IMR-90 (cell line): Measurements from ENCODE around the gene TIGD1. TPM values are rescaled to one million over a fixed set of nuclear protein-coding genes. Genes with fewer than 3 reads are reported as not detected.

Experiments used
- ATAC-seq: fragments of 200-7000 bp; cut with Tn5 transposase; 2 replicates; pipeline ENCODE4 v1.9.1; 2020; ENCODE audit warnings: low read depth, mild to moderate bottlenecking, moderate library complexity
- BruUV-seq: library from RNA; stranded (reverse); fragments of 400-500 nt; replicated peaks from 2 replicates; lab custom pipeline; 2021; lab: Mats Ljungman, UMichigan
- CTCF ChIA-PET: fragments of 300-600 bp; formaldehyde crosslinking; extraction: SDS; loops from one replicate; lab custom pipeline; 2021; ENCODE audit warnings: antibody characterized with exemption; lab: Yijun Ruan, JAX
- POLR2A ChIA-PET: fragments of 300-600 bp; sonication (Branson Sonifier 250); formaldehyde crosslinking; loops from one replicate; lab custom pipeline; 2022; ENCODE audit warnings: antibody characterized with exemption; ENCODE audit not compliant: unreplicated experiment; lab: Charles Lee
- DNase-seq: peaks from one replicate; pipeline ENCODE4 v3.0.0; 2013
- H2AFZ ChIP-seq: replicated peaks from 2 replicates; pipeline ENCODE3; 2013; ENCODE audit warnings: low read length, mild to moderate bottlenecking; ENCODE audit not compliant: poor library complexity
- H2AK5ac ChIP-seq: 2 replicates; pipeline ENCODE4 v1.6.1; 2013; ENCODE audit warnings: low read depth, low read length, inconsistent platforms
- H2AK9ac ChIP-seq: replicated peaks from 2 replicates; pipeline ENCODE3; 2013; ENCODE audit warnings: mild to moderate bottlenecking, low read depth, low read length, moderate library complexity; ENCODE audit not compliant: poor library complexity
- H2BK120ac ChIP-seq: 2 replicates; pipeline ENCODE4 v1.6.1; 2013; ENCODE audit warnings: low read depth, low read length, inconsistent platforms
- H2BK15ac ChIP-seq: 3 replicates; pipeline ENCODE4 v1.6.1; 2013; ENCODE audit warnings: low read depth, low read length, inconsistent platforms
- H2BK20ac ChIP-seq: 2 replicates; pipeline ENCODE4 v1.6.1; 2013; ENCODE audit warnings: low read depth, mild to moderate bottlenecking, inconsistent platforms, low read length, moderate library complexity
- H2BK5ac ChIP-seq: 2 replicates; pipeline ENCODE4 v1.6.1; 2013; ENCODE audit warnings: mild to moderate bottlenecking, low read depth, low read length, inconsistent platforms; ENCODE audit not compliant: poor library complexity, severe bottlenecking
- H3K14ac ChIP-seq: replicated peaks from 2 replicates; pipeline ENCODE4 v1.6.1; 2013; ENCODE audit warnings: low read depth, low read length, inconsistent platforms
- H3K18ac ChIP-seq: 2 replicates; pipeline ENCODE4 v1.6.1; 2013; ENCODE audit warnings: low read depth, low read length, control low read depth
- H3K23ac ChIP-seq: 2 replicates; pipeline ENCODE4 v1.6.1; 2013; ENCODE audit warnings: low read depth, low read length, inconsistent platforms
- H3K27ac ChIP-seq: 2 replicates; pipeline ENCODE4 v1.5.1; 2013; ENCODE audit warnings: mild to moderate bottlenecking, control low read depth, low read length; ENCODE audit not compliant: insufficient read depth
- H3K27me3 ChIP-seq: 2 replicates; pipeline ENCODE4 v1.6.1; 2013; ENCODE audit warnings: low read length; ENCODE audit not compliant: control insufficient read depth, insufficient read depth
- H3K36me3 ChIP-seq: 2 replicates; pipeline ENCODE4 v1.6.1; 2013; ENCODE audit warnings: low read length, mixed read lengths; ENCODE audit not compliant: control insufficient read depth, insufficient read depth
- H3K4ac ChIP-seq: 2 replicates; pipeline ENCODE4 v1.6.1; 2013; ENCODE audit warnings: low read depth, low read length, inconsistent platforms
- H3K4me1 ChIP-seq: 2 replicates; pipeline ENCODE4 v1.6.1; 2013; ENCODE audit warnings: low read length, mixed read lengths; ENCODE audit not compliant: control insufficient read depth, insufficient read depth
- H3K4me2 ChIP-seq: 2 replicates; pipeline ENCODE4 v1.6.1; 2013; ENCODE audit warnings: low read depth, mild to moderate bottlenecking, control low read depth, low read length, moderate library complexity
- H3K4me3 ChIP-seq: 2 replicates; pipeline ENCODE4 v1.5.1; 2013; ENCODE audit warnings: low read depth, mild to moderate bottlenecking, control low read depth, low read length, moderate library complexity; ENCODE audit not compliant: insufficient read depth
- H3K56ac ChIP-seq: 2 replicates; pipeline ENCODE4 v1.6.1; 2013; ENCODE audit warnings: low read length, inconsistent platforms; ENCODE audit not compliant: insufficient read depth; ENCODE audit errors: extremely low read depth
- H3K79me1 ChIP-seq, 2 experiments: 2 replicates each; pipeline ENCODE4 v1.6.1; 2013; ENCODE audit warnings: low read length in 2 of 2, inconsistent platforms in 1 of 2, low read depth in 1 of 2
- H3K9ac ChIP-seq: 2 replicates; pipeline ENCODE4 v1.6.1; 2013; ENCODE audit warnings: low read depth, low read length, control low read depth
- H3K9me1 ChIP-seq: 2 replicates; pipeline ENCODE4 v1.6.1; 2013; ENCODE audit warnings: low read length, inconsistent platforms; ENCODE audit not compliant: insufficient read depth
- H3K9me3 ChIP-seq: 2 replicates; pipeline ENCODE4 v1.6.1; 2013; ENCODE audit warnings: low read length; ENCODE audit not compliant: control insufficient read depth, insufficient read depth
- H4K20me1 ChIP-seq: 2 replicates; pipeline ENCODE4 v1.6.1; 2013; ENCODE audit warnings: low read length, inconsistent platforms; ENCODE audit not compliant: insufficient read depth
- H4K5ac ChIP-seq: 2 replicates; pipeline ENCODE4 v1.6.1; 2013; ENCODE audit warnings: mild to moderate bottlenecking, low read depth, low read length, control low read depth
- H4K8ac ChIP-seq, 2 experiments: 2 replicates each; pipeline ENCODE4 v1.6.1; 2013; ENCODE audit warnings: low read depth in 2 of 2, low read length in 2 of 2, control low read depth in 1 of 2, inconsistent platforms in 1 of 2
- H4K91ac ChIP-seq: 2 replicates; pipeline ENCODE4 v1.6.1; 2013; ENCODE audit warnings: low read depth, low read length, inconsistent platforms; ENCODE audit not compliant: insufficient read depth
- BHLHE40 ChIP-seq: fragments of 150-350 bp; IDR thresholded peaks from 2 replicates; pipeline ENCODE4 v1.6.1; 2016; ENCODE audit warnings: mild to moderate bottlenecking, low read depth, low read length
- CEBPB ChIP-seq: IDR thresholded peaks from 2 replicates; pipeline ENCODE4 v1.6.1; 2012; ENCODE audit warnings: low read depth, low read length, improper control_type of control experiment
- CHD1 ChIP-seq: IDR thresholded peaks from 2 replicates; pipeline ENCODE4 v1.6.1; 2012; ENCODE audit warnings: low read depth, low read length, improper control_type of control experiment
- MXI1 ChIP-seq: IDR thresholded peaks from 2 replicates; pipeline ENCODE4 v1.6.1; 2012; ENCODE audit warnings: low read depth, mild to moderate bottlenecking, low read length, moderate library complexity, borderline replicate concordance
- NFE2L2 ChIP-seq: fragments of 150-350 bp; IDR thresholded peaks from 2 replicates; pipeline ENCODE4 v1.6.1; 2016; ENCODE audit warnings: low read depth, mild to moderate bottlenecking, low read length
- POLR2A ChIP-seq: IDR thresholded peaks from 2 replicates; pipeline ENCODE4 v1.6.1; 2012; ENCODE audit warnings: mild to moderate bottlenecking, low read depth, low read length
- RCOR1 ChIP-seq: IDR thresholded peaks from 2 replicates; pipeline ENCODE4 v1.6.1; 2012; ENCODE audit warnings: mild to moderate bottlenecking, low read length, improper control_type of control experiment; ENCODE audit not compliant: insufficient replicate concordance
- RFX5 ChIP-seq: IDR thresholded peaks from 2 replicates; pipeline ENCODE4 v1.8.0; 2012; ENCODE audit warnings: low read depth, mild to moderate bottlenecking, low read length, moderate library complexity
- SMC3 ChIP-seq: fragments of 150-350 bp; IDR thresholded peaks from 2 replicates; pipeline ENCODE4 v1.6.1; 2016; ENCODE audit warnings: low read depth, mild to moderate bottlenecking, antibody characterized with exemption, low read length, moderate library complexity
- WGBS, 2 experiments: methylation state at CpG; one replicate each; pipeline versions ENCODE4 v1.1.5 to v1.1.7; 2013; ENCODE audit warnings: missing lambda C conversion rate in 2 of 2; ENCODE audit not compliant: insufficient read length in 1 of 2; ENCODE audit errors: extremely low coverage in 2 of 2; 5-methylcytosine and 5-hydroxymethylcytosine counted together
- dilution Hi-C: fragments of 300-500 bp; cut with HindIII; formaldehyde crosslinking; loops from one replicate; pipeline ENCODE4 v1.14.3; 2018; ENCODE audit warnings: low sequenced_read_pairs; ENCODE audit not compliant: unreplicated experiment
- in situ Hi-C: fragments of 300-500 bp; cut with MboI; formaldehyde crosslinking; loops from 3 replicates; pipeline ENCODE4 v1.14.3; 2019; ENCODE audit warnings: low sequenced_read_pairs, inconsistent platforms, mixed read lengths
- intact Hi-C: fragments of 100-400 bp; cut with micrococcal nuclease; formaldehyde crosslinking; loops from 2 replicates; pipeline ENCODE4 v1.10.0; 2022
- polyA plus RNA-seq, 3 experiments: library from polyadenylated mRNA; depleted of rRNA; stranded (reverse); fragments of >200 nt; gene quantifications; 2 replicates each; pipeline ENCODE4 v1.2.3, GENCODE V29; 2012; ENCODE audit warnings: low replicate concordance in 1 of 3
- total RNA-seq: library from RNA; depleted of rRNA; stranded (reverse); fragments of >200 nt; gene quantifications from 2 replicates; pipeline ENCODE4 v1.2.3, GENCODE V29; 2012
- TF ChIP-seq, protein P1 (sequence below): fragments of 150-350 bp; IDR thresholded peaks from 2 replicates; pipeline ENCODE4 v1.6.1; 2017; ENCODE audit warnings: mild to moderate bottlenecking, antibody characterized with exemption, low read length, low read depth
- TF ChIP-seq, protein P2 (sequence below): conservative IDR thresholded peaks from 2 replicates; pipeline ENCODE4 v1.5.1; 2012; ENCODE audit warnings: mild to moderate bottlenecking, low read depth, low read length, improper control_type of control experiment
- TF ChIP-seq, protein P3 (sequence below): fragments of 150-350 bp; IDR thresholded peaks from 2 replicates; pipeline ENCODE4 v1.6.1; 2016; ENCODE audit warnings: low read depth, mild to moderate bottlenecking, low read length, moderate library complexity, borderline replicate concordance

Gene TIGD1
- total and polyA plus RNA-seq, 2 of the 4 experiments (the other 2 are of a cell fraction) = 2.7 to 2.9 TPM

DNA sequence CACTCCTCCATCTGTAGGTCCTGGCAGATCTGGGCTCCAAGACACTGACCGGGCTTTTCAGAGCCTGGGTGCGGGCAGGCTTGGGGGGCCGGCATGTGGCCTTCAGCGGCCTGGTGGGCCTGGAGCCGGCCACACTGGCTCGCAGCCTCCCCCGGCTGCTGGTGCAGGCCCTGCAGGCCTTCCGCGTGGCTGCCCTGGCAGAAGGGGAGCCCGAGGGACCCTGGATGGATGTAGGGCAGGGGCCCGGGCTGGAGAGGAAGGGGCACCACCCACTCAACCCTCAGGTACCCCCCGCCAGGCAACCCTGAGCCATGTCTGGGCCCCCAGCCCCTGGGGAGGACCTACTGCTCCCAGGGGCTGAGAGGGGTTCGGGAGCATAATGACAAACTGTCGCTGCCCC is 25.2 kb downstream of the TIGD1 start:
- no TSS peak for BruUV-seq
- no peaks in the 10 kb centered on the region for H3K4me1 ChIP-seq
- H3K9me1 ChIP-seq = no peaks in the 10 kb centered on the region
- H4K8ac ChIP-seq = no peak overlapping the region
- no peak for DNase-seq
- H4K5ac ChIP-seq = no peak overlapping the region
- H3K4ac ChIP-seq = no peak overlapping the region
- intact Hi-C loops (no loop called here), in situ Hi-C loops (no loop called here), dilution Hi-C loops (no loop called here)
- no peak overlapping the region for H2AK5ac ChIP-seq
- H4K20me1 ChIP-seq = no peaks in the 10 kb centered on the region
- no peaks in the 10 kb centered on the region for H3K9me3 ChIP-seq
- H3K4me2 ChIP-seq = no peak overlapping the region
- peaks cover 69% of the 10 kb centered on the region for H3K27me3 ChIP-seq
- POLR2A ChIA-PET = no interaction called here
- H2BK5ac ChIP-seq = no peak overlapping the region
- no peak overlapping the region for H3K9ac ChIP-seq
- no peak overlapping the region for H4K91ac ChIP-seq
- H3K4me3 ChIP-seq = no peak overlapping the region
- H3K18ac ChIP-seq = no peak overlapping the region
- H2AK9ac ChIP-seq = no peak overlapping the region
- H3K79me1 ChIP-seq = no peaks in the 10 kb centered on the region
- ATAC-seq = no peak
- H3K23ac ChIP-seq = no peak overlapping the region
- no peak overlapping the region for H2BK20ac ChIP-seq
- 79% methylated on average over 4 of the region's 14 CpGs; no CpG with 5 or more reads in 1 of the 2 experiments for WGBS, 2 experiments
- no peak overlapping the region for H3K56ac ChIP-seq
- TF ChIP-seq SMC3 (no peak), BHLHE40 (no peak), CEBPB (no peak), RFX5 (no peak), CHD1 (no peak), NFE2L2 (no peak), MXI1 (no peak), RCOR1 (no peak), POLR2A (no peak)
- TF ChIP-seq, protein P1, sequence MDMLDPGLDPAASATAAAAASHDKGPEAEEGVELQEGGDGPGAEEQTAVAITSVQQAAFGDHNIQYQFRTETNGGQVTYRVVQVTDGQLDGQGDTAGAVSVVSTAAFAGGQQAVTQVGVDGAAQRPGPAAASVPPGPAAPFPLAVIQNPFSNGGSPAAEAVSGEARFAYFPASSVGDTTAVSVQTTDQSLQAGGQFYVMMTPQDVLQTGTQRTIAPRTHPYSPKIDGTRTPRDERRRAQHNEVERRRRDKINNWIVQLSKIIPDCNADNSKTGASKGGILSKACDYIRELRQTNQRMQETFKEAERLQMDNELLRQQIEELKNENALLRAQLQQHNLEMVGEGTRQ = no peak
- TF ChIP-seq, protein P2, sequence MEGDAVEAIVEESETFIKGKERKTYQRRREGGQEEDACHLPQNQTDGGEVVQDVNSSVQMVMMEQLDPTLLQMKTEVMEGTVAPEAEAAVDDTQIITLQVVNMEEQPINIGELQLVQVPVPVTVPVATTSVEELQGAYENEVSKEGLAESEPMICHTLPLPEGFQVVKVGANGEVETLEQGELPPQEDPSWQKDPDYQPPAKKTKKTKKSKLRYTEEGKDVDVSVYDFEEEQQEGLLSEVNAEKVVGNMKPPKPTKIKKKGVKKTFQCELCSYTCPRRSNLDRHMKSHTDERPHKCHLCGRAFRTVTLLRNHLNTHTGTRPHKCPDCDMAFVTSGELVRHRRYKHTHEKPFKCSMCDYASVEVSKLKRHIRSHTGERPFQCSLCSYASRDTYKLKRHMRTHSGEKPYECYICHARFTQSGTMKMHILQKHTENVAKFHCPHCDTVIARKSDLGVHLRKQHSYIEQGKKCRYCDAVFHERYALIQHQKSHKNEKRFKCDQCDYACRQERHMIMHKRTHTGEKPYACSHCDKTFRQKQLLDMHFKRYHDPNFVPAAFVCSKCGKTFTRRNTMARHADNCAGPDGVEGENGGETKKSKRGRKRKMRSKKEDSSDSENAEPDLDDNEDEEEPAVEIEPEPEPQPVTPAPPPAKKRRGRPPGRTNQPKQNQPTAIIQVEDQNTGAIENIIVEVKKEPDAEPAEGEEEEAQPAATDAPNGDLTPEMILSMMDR = no peak
- TF ChIP-seq, protein P3, sequence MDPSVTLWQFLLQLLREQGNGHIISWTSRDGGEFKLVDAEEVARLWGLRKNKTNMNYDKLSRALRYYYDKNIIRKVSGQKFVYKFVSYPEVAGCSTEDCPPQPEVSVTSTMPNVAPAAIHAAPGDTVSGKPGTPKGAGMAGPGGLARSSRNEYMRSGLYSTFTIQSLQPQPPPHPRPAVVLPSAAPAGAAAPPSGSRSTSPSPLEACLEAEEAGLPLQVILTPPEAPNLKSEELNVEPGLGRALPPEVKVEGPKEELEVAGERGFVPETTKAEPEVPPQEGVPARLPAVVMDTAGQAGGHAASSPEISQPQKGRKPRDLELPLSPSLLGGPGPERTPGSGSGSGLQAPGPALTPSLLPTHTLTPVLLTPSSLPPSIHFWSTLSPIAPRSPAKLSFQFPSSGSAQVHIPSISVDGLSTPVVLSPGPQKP = no peak
- H2BK120ac ChIP-seq = no peak overlapping the region
- CTCF ChIA-PET = no interaction called here
- no peak overlapping the region for H3K14ac ChIP-seq
- no peak overlapping the region for H3K27ac ChIP-seq
- no peaks in the 10 kb centered on the region for H3K36me3 ChIP-seq
- no peak overlapping the region for H2AFZ ChIP-seq
- H2BK15ac ChIP-seq = no peak overlapping the region
